ENCODE measurements around the gene ADAMTSL1.

GRCh38 chr9:18874069-18874468 is 400.1 kb downstream of the ADAMTSL1 start:
- TF ChIP-seq CTCF (IDR thresholded peaks at IDR 0.05; ENCODE audit: insufficient read depth, low read length) (no peak), POLR2AphosphoS5 (IDR thresholded peaks at IDR 0.05; ENCODE audit: low read depth) (no peak), REST (IDR thresholded peaks at IDR 0.05; ENCODE audit: insufficient replicate concordance, low read depth) (no peak), GABPA (IDR thresholded peaks at IDR 0.05; ENCODE audit: low read depth) (no peak), SPI1 (IDR thresholded peaks at IDR 0.05; ENCODE audit: borderline replicate concordance, low read depth) (no peak)

Measured in HL-60 (cell line).